GM18498 (cell line): ENCODE data around the gene MAP3K5.
A peak's percentile ranks its signal among the peaks of the same experiment; 100 is the strongest.
"Not testable (repeated sequence)": the region's sequence is repeated elsewhere in the genome, so short reads cannot be mapped to it uniquely, and the experiment has no call there.

Source experiments
- ATAC-seq: cut with Tn5 transposase; IDR thresholded peaks from one replicate; pipeline ENCODE4 v1.9.1; 2021; ENCODE audit warnings: mild to moderate bottlenecking, moderate library complexity; ENCODE audit not compliant: unreplicated experiment

Gene MAP3K5

DNA sequence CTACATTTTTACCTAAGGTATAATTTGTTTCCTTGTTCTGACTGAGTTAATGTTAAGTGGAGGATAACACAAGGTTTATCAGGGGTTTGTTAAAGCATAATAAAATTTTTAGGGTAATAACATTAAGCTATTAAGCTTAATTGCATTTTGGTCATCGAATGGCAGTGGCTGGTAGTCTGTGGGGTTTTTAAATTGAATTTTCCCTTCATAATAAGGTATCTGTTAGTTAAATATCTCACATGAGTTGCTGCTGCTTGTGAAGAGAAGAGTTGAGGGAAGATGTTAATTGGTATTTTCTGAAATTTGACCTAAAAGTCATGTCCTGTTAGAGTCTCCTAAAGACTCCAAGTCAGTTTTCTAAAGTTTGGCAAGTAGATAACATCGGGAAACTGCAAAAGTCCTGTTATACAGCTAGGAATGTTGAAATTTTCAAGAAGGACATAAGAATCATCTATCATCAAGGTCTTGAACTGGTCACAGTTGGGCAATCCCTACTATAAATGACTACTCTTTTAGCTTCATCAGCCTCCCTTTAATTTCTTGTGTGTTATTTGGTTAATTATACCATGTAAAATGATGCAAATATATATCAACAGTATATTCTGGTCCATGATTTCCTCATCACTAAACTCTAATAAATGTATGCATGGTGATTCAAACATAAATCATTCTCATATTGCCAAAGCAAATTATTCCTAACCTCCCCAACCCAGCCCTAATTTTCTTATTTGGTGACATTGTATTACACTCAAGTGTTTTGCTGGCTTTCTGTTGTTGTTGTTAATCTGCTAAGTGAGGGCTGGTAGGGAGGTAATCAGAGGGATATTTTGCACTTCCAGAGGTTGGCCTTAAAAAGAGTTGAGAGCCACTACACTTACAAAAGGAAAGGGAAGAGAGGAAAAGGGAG is 64.0 kb downstream of the MAP3K5 start:
- ATAC-seq: no peak

DNA sequence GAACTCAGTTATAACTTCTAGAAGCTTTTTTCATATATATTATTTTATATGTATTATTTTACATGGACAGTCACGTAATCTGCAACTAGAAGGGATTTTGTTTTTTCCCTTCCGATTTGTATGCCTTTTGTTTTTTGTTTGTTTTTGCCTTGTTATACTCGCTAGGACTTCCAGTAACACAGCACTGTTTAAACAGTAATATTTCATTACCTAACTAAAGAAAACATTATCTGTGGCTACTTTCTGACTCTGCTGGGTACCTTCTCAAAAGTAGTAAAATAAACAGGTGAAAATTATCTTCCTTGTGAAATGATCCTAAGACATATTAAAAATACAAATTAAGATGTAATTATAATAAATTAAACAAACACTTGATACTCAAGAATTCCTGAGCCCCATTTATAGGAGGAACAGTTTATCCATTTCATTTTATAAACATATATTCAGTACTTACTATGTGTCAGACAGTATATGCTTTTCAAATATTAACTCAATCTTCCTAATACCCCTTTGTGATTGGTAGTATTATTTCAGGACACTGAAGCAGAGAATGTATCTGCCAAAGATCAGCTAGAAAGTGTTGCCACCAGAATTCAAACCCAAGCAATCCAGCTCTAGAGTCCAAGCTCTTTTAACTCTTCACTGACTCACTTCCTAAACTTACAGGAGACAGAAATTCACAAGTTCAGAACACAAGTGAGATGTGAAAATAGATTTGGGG is 65.3 kb downstream of the MAP3K5 start:
- ATAC-seq: no peak

DNA sequence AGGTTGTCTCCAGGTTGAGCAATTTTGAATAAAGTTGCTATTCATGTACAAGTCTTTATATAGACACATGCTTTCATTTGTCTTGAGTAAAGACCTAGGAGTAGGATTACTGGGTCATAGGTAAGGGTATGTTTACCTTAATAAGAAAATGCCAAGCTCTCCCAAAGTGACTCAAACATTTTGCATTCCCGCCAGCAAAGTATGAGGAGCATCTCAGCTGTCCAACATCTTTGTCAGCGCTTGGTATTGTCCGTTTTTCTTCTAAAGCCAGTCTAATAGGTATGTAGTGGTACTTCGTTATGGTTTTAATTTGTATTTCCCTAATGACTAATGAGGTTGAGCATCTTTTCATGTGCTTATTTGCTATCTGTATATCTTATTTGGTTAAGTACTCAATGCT is 67.2 kb downstream of the MAP3K5 start:
- no peak for ATAC-seq

DNA sequence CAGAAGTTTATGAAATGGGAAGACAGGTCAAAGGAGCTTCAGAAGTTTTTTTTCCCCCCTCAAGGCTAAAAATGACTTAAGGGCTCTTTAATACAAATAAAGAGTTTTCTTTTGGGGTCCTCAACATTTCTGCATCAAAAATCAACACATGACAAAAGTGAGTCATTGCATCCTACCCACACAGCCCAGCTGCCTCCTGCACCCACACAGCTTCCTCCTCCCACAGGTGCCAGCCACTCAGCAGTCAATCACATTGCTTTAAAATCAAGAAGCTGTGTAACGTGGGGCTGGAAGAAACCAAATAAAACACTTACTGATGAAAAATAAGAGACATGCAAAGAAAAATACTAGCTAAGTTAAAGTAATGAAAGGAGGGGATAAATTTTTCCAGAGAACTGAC is 68.5 kb downstream of the MAP3K5 start:
- ATAC-seq: peak; percentile 51

DNA sequence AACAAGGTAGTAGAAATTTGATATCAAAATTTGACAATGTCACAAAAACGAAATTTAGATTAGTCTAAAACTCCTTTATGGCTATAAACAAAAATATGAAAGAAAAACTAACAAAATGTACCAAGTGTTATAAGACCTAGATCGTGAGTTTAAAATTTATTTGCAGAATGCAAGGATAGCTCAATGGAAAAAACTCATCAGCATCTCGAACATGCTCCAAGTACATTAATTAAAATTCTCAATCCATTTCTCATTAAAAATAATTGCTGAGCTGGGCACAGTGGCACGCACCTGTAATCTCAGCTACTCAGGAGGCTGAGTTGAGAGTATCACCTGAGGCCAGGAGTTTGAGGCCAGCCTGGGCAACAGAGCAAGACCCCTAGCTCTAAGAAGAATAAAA is 70.8 kb downstream of the MAP3K5 start:
- no peak for ATAC-seq

DNA sequence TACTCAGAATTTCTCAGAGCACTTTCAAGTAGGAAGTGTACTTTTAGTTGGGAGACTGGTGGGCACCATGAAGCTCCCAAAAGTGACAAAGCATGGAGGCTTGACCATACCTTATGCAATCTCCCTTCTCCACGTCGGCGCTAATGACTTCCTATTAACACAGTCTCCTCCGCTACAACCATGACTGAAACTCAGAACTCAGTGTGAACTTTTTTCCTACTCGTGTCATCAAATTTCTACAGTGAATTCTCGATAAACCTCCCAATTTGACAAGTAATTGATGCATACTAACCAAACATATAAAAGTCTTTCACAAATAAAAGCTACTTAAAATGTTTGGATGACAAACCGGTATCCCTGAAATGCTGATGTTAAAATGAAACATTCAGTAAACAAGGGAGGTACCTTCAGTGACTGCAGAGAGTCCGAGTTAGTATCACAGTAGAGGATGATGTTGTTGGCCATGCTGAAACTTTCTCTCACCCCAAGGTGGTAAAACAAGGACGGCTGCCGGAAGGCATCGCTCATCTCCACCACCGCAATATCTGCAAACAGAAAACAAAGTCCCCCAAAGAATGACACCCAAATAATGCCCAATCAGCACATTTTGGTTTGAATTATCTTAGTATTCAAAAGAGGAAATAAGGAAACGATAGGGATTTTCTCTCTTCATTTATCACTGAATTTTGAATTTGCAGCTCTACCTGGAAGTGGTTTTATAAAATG is 72.1 kb downstream of the MAP3K5 start:
- ATAC-seq: peak; percentile 66

DNA sequence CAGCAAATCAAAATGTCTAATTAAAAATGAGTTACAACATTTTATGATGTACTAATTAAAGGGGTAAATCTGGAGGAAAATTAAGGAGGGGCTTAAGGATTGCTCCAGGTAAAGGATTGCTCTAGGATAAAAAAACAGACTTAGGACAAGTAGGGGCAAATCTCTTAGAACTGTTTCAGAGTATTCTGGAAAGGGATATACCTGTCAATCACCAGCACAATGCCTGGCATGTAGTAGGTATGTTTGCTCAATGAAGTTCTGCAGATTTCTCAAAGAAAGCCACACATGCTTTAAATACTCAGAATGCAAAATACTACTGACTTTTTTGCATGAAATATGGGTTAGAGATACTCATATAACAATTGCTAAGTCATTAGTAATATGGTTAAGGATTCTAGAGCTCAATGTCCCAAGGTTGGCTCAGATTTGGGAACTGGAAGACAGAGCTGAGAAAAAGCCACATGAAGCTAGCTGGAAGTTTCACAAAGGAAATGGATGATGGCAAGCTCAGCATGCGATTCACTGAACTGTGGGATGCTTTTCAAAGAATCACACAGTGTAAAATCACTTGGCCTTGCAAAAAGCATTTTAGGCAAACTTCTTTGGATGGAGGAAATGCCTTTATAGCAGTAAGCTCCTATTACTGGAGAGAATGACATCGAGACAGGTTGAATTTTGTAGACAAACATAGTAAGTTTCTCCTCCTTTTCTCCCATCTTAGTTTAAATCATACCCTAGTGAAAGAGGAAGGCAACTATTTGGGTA is 72.8 kb downstream of the MAP3K5 start:
- ATAC-seq: peak; percentile 35

DNA sequence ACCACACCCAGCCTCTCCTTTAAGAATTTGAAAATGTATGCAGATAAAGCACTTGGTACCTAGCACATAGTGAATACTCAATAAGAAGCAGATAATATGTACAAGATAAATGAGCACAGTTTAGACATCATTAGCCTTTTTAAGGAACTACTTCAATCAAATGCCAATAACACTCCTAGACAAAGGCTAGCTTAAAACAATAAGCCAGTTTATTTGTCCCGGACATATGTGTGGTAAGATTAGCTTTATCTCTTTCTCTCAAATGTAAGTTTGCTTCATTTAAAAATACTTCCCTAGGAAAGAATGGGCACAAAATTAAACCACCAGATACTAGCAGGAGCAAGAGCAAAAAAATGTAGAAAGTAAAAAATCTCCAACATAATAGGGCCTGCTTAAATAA is 73.8 kb downstream of the MAP3K5 start:
- no peak for ATAC-seq

DNA sequence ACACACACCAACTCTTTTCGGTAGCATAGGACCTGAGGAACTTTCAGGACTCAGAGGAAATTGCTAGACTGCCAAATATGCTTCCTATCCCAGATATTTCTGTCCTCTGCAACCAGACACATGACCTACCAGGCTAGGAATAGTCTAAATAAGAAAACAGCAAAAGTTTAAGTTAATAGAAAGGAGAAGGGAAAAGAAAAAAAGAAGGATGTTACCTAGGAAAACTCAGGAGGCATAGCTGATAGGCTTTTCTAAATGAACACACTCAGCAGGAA is 74.6 kb downstream of the MAP3K5 start:
- peak; percentile 11 for ATAC-seq

DNA sequence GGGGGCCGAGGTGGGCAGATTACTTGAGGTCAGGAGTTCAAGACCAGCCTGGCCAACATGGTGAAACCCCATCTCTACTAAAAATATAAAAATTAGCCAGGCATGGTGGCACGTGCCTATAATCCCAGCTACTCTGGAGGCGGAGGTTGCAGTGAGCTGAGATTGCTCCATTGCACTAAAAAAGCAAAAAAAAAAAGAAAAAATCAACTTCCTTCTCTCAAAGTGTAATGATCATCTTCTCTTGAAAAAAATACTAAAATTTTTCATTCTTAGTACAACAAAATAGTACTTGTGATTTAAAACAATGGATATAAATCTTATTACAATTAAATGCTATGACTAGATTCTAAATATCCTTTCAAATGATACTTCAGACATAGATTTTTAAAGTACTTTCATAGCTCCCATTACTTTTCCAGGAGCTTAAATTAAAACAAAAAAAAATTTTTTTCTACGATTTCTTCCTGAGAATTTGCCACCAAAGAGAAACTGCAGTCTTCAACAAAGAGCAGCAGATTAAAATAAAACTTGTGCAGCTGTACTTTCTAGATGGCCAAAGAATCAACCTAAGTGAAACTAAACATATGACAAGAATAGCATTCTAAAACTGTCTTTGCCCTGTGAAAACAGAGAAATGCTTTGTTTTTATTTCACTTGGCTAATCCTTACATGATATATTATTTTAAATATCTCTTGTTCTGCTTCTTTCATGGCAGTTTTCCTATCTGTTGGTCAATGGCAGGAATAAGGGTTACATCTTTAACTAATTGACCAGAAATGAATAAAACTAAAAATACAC is 75.2 kb downstream of the MAP3K5 start:
- peak; percentile 43 for ATAC-seq

DNA sequence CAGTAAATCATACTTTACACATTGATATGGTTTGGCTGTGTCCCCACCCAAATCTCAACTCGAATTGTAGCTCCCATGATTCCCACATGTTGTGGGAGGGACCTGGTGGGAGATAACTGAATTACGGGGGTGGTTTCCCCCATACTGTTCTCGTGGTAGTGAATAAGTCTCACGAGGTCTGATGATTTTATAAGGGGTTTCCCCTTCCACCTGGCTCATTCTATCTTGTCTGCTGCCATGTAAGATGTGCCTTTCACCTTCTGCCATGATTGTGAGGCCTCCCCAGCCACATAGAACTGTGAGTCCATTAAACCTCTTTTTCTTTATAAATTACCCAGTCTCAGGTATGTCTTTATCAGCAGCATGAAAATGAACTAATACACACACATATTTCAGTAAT is 79.6 kb downstream of the MAP3K5 start:
- ATAC-seq: not testable (repeated sequence)

DNA sequence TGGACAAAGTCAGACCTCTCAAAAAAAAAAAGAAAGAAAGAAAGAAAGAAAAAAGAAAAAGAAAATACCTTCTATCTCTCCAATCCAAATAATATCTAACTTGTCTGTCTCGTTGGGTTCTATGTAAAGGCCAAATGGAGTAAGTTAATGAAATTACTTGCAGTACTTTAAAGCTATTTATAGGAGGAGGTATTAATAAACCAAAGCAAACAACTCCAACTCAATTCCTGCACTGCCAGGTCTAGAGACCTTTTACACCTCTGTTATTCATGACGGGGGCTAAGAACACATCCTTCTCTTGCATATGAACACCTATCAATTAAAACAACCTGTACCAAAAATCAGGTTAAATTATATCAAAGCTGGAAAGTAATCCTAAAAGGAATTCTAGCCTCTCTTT is 80.6 kb downstream of the MAP3K5 start:
- no peak for ATAC-seq

DNA sequence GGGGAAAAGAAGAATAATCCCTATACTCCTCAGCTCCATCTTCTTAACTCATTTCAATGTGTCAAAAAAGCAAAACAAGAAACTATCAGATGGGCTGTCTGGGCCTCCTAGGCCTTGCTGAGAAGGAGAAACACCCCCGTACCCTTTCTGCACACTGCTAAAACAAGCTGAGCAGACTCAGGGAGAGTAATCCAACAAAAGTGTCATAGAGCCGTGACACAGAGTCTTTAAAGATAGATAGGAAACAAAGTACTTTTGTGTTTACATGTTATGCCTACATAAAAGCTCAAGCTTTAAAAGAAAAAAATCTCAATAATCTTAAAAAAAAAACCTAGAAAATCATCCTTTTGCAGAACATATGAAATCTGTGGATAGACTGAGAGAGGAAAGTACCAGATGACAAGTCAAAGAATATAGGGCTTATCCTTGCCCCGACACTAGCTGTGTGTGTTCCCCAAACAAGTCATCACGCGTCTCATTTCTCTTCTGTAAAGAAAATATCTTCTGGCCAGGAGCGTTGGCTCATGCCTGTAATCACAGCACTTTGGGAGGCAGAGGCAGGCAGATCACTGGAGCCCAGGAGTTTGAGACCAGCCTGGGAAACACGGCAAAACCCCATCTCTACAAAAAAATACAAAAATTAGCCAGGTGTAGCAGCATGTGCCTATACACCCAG is 81.3 kb downstream of the MAP3K5 start:
- ATAC-seq: no peak

DNA sequence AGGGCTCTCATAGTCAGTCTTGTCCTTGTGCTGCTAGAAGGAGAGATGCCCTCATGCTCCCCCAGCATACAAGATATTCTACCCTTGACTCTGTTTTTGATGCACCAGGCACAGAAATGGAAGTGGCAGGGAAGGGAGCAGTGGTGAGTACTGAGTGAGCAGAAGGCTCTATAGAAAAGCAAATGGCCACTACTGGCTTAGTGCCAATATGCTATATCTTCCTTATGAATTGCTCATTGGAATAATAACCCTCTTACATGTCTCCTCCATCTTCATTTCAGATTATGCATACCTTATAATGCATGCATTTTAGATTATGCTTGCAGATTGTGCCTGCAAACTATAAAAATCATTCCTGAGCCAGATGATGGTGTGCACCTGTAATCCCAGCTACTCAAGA is 82.8 kb downstream of the MAP3K5 start:
- ATAC-seq: no peak

DNA sequence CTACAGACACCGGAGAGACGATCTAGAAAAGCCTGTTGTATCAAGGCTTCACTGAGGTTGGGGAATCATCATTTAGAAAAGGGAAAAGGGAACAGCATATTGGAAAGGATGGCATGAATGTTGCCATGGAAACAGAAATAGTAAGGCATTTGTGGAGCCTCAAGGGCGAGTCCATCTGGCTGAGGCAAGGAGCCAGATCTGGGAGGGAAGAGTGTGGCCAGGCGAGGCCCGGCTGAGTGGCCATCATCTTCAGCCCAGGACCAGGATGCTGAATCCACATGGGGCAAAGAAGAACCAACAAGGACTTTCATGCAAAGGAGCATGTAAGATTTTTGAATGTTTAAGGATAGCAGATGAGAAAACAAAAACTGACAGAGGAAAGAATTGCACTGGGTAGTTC is 85.8 kb downstream of the MAP3K5 start:
- no peak for ATAC-seq

DNA sequence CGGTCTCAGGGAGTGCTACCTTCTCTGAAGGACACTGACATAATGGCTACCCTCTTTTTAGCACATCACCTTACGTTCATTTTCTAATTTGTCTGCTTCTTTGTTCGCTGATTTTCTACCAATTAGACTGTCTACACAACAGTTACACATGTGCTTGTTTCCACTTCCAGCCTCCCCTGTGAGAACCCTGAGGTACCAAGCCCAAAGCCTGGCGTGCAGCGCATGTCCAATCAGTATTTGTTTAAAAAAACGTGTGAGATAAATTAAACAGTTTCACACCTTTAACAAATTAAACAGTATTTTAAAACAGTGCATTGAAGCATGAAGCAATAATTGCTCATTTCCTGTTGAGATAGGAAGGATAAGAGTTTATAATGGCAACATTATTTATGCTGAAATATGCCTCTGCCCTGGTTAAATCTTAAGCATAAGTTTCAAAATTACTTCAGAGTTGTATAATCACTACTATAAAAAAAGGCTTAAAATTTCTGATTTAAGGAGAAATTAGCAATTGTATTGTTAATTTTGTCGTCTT is 88.9 kb downstream of the MAP3K5 start:
- ATAC-seq: no peak

DNA sequence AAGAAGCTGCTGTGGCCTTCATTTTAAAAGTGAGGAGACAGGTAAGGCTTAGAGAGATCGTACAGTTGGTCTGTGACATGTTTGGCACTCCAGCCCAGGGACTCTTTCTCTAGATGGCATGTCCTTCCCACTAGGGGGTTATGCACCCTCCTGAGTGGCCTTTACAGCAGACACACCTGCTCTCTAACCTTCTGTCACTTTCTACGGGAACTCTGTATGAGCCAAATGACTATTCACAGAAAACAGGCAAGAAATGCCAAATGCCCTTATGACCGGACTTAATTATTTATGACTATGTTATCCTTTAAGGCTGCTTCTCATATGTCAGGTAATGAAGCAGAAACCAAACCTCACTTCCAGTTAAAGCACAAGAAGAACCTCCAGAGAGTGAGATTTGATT is 91.2 kb downstream of the MAP3K5 start:
- ATAC-seq: no peak

DNA sequence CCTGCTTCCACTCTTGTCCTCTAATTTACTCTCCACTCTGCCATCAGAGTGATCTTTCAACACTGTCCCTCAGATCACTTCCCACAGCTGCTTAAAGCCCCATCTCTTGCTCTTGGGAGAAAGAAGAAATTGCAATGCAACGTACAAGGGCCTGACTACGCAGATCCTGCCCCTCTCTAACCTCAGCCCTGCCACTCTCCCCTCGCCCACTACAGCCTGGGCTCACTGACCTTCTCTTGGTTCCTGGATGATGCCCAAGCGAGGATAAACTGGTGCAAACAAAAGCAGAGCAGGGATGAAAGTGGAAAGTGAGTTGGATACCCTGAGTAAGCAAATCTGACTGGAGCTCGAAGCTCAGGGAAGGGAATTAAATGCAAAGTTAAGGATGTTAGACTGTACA is 92.9 kb downstream of the MAP3K5 start:
- ATAC-seq: no peak

DNA sequence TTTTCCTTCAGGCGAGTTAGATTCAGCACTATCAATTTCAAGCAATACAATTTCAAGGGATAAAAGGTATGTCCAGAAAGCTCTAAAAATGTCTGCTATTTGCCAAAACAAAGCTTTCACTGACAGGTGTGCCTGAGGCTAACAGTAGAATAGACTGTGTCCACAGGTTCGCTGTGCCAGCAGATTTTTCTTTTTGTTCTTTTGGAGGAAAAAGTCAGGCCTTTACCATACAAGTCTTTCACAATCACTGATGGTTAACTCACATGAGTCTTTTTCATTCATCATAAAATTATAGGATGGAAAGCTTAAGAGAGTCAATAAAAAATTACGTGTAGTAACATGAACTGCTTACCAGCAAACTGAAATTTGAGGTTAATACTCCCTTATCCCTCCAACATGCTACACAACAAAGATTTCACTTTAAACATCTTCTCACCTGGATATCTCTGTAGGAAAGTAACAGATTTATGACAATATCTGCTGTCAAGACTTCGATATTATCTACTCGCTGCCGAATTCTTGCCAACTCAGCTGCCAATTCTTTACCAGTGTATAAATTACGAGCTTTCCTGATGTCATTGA is 95.4 kb downstream of the MAP3K5 start:
- ATAC-seq: no peak
